A549 (cell line): ENCODE results near the gene CDK14.

Experiments
- CEBPB ChIP-seq, 2 experiments: fragments of >200 bp in 1 of 2; sonication (Bioruptor Twin) in 1 of 2; formaldehyde crosslinking in 1 of 2; IDR thresholded peaks; 2 replicates each; pipeline ENCODE4 v1.6.1; 2012 to 2016
- EP300 ChIP-seq, 2 experiments: fragments of >200 bp; sonication (Bioruptor Twin); formaldehyde crosslinking; IDR thresholded peaks; 2 replicates in 1 of 2; 3 replicates in 1 of 2; pipeline ENCODE4 v1.6.1; 2016 to 2017
- JUN ChIP-seq, 2 experiments: fragments of >200 bp; sonication (Bioruptor Twin); formaldehyde crosslinking; IDR thresholded peaks; 2 replicates in 1 of 2; 3 replicates in 1 of 2; pipeline ENCODE4 v1.6.1; 2016 to 2017
- POLR2A ChIP-seq: IDR thresholded peaks from 2 replicates; pipeline ENCODE4 v1.6.1; 2012; ENCODE audit warnings: mild to moderate bottlenecking, low read length
- RAD21 ChIP-seq, 2 experiments: fragments of >200 bp in 1 of 2; sonication (Bioruptor Twin) in 1 of 2; formaldehyde crosslinking in 1 of 2; IDR thresholded peaks in 1 of 2; conservative IDR thresholded peaks in 1 of 2; 2 replicates in 1 of 2; 3 replicates in 1 of 2; pipeline ENCODE4 v1.6.1; 2012 to 2018; ENCODE audit warnings: inconsistent platforms in 1 of 2
- TF ChIP-seq, protein P1 (sequence below): fragments of >200 bp; sonication (Bioruptor Twin); formaldehyde crosslinking; IDR thresholded peaks from 3 replicates; pipeline ENCODE4 v1.5.1; 2016
- TF ChIP-seq, protein P2 (sequence below): fragments of 200-600 bp; sonication (generic); IDR thresholded peaks from 2 replicates; pipeline ENCODE4 v1.6.1; 2016; ENCODE audit warnings: antibody characterized with exemption, mild to moderate bottlenecking, moderate library complexity

DNA sequence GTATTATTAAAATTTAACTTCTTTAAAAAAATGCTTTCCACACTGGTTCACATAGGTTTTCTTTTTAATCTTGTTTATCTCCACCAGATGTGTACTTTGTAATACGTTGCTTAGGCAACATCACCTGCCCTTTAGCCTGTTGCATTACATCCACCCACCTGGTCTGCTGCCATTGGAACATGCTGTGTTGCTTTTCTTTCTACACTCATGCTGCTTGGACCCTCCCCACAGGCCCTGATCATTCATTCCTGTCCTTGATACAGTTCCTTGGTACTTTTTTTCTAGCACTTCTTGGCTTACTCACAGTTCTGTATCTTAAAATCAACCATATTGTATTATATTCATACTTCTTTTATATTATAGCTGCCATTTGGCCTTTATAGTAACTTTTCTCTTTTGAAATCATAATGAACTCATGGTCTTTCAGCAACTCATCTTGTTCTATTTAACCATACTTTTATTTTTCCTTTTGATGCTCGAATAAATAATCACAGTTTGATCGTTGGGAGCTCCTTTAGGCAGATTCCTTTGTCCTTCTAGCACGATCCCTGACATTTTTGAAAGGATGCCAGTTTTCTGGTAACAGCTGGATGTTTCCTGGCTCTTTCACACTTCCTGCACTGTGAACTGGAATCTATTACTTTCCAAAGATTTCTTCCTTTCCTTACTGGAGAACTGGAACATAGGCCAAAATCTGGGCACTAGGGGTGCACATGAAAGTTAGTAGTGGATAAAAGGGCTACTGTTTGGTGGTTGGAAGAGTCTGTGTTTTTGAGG lies 125.1 kb downstream of the CDK14 start:
- TF ChIP-seq, protein P1, sequence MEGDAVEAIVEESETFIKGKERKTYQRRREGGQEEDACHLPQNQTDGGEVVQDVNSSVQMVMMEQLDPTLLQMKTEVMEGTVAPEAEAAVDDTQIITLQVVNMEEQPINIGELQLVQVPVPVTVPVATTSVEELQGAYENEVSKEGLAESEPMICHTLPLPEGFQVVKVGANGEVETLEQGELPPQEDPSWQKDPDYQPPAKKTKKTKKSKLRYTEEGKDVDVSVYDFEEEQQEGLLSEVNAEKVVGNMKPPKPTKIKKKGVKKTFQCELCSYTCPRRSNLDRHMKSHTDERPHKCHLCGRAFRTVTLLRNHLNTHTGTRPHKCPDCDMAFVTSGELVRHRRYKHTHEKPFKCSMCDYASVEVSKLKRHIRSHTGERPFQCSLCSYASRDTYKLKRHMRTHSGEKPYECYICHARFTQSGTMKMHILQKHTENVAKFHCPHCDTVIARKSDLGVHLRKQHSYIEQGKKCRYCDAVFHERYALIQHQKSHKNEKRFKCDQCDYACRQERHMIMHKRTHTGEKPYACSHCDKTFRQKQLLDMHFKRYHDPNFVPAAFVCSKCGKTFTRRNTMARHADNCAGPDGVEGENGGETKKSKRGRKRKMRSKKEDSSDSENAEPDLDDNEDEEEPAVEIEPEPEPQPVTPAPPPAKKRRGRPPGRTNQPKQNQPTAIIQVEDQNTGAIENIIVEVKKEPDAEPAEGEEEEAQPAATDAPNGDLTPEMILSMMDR, result no peak
- TF ChIP-seq, protein P2, sequence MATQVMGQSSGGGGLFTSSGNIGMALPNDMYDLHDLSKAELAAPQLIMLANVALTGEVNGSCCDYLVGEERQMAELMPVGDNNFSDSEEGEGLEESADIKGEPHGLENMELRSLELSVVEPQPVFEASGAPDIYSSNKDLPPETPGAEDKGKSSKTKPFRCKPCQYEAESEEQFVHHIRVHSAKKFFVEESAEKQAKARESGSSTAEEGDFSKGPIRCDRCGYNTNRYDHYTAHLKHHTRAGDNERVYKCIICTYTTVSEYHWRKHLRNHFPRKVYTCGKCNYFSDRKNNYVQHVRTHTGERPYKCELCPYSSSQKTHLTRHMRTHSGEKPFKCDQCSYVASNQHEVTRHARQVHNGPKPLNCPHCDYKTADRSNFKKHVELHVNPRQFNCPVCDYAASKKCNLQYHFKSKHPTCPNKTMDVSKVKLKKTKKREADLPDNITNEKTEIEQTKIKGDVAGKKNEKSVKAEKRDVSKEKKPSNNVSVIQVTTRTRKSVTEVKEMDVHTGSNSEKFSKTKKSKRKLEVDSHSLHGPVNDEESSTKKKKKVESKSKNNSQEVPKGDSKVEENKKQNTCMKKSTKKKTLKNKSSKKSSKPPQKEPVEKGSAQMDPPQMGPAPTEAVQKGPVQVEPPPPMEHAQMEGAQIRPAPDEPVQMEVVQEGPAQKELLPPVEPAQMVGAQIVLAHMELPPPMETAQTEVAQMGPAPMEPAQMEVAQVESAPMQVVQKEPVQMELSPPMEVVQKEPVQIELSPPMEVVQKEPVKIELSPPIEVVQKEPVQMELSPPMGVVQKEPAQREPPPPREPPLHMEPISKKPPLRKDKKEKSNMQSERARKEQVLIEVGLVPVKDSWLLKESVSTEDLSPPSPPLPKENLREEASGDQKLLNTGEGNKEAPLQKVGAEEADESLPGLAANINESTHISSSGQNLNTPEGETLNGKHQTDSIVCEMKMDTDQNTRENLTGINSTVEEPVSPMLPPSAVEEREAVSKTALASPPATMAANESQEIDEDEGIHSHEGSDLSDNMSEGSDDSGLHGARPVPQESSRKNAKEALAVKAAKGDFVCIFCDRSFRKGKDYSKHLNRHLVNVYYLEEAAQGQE, result no peak
- TF ChIP-seq CEBPB (IDR thresholded peaks at IDR 0.05) (no peak), RAD21 (conservative IDR thresholded peaks at IDR 0.05 in 1 of 2, IDR thresholded peaks at IDR 0.05 in 1 of 2) (no peak), JUN (IDR thresholded peaks at IDR 0.05) (no peak), EP300 (IDR thresholded peaks at IDR 0.05) (no peak), POLR2A (no peak)
